DOHH2 (cell line): ENCODE results near the gene FUNDC2.

Experiments
- H3F3A ChIP-seq: fragments of 200-600 bp; sonication (generic), shearing (Covaris generic); 2 replicates; pipeline ENCODE4 v1.6.0; 2016; ENCODE audit warnings: antibody characterized with exemption, mild to moderate bottlenecking; ENCODE audit not compliant: control insufficient read depth, insufficient read depth
- H3K27ac ChIP-seq: fragments of 200-600 bp; sonication (generic); 2 replicates; pipeline ENCODE4 v1.5.1; 2014; ENCODE audit warnings: low read depth, mild to moderate bottlenecking, low read length, moderate library complexity
- H3K27me3 ChIP-seq: fragments of 200-600 bp; sonication (generic); 2 replicates; pipeline ENCODE4 v1.6.1; 2014; ENCODE audit warnings: mild to moderate bottlenecking, low read length, mixed read lengths; ENCODE audit not compliant: control insufficient read depth
- H3K36me3 ChIP-seq: fragments of 200-600 bp; sonication (generic); 2 replicates; pipeline ENCODE4 v1.6.1; 2014; ENCODE audit warnings: mild to moderate bottlenecking, low read length, moderate library complexity, mixed read lengths; ENCODE audit not compliant: control insufficient read depth
- H3K4me1 ChIP-seq: fragments of 200-600 bp; sonication (generic); 2 replicates; pipeline ENCODE4 v1.6.1; 2014; ENCODE audit warnings: mild to moderate bottlenecking, low read length, mixed read lengths; ENCODE audit not compliant: control insufficient read depth
- H3K4me2 ChIP-seq: fragments of 200-600 bp; sonication (generic); 2 replicates; pipeline ENCODE4 v1.6.0; 2014; ENCODE audit warnings: mild to moderate bottlenecking, low read length, moderate library complexity
- H3K4me3 ChIP-seq: fragments of 200-600 bp; sonication (generic); 2 replicates; pipeline ENCODE4 v1.5.1; 2014; ENCODE audit warnings: mild to moderate bottlenecking, low read length, mixed read lengths
- H3K79me2 ChIP-seq: fragments of 200-600 bp; sonication (generic); 2 replicates; pipeline ENCODE4 v1.6.1; 2014; ENCODE audit warnings: mild to moderate bottlenecking, low read length, mixed read lengths; ENCODE audit not compliant: control insufficient read depth
- H3K9me2 ChIP-seq: fragments of 200-600 bp; sonication (generic); replicated peaks from 2 replicates; pipeline ENCODE4 v1.6.1; 2014; ENCODE audit warnings: mild to moderate bottlenecking, low read length, mixed read lengths; ENCODE audit not compliant: control insufficient read depth
- H3K9me3 ChIP-seq: fragments of 200-600 bp; sonication (generic); 2 replicates; pipeline ENCODE4 v1.6.1; 2014; ENCODE audit warnings: antibody characterized with exemption, low read length, mixed read lengths; ENCODE audit not compliant: control insufficient read depth, insufficient read depth
- H4K20me1 ChIP-seq: fragments of 200-600 bp; sonication (generic); 2 replicates; pipeline ENCODE4 v1.6.0; 2014; ENCODE audit warnings: low read depth, mild to moderate bottlenecking, antibody characterized with exemption, low read length, moderate library complexity; ENCODE audit not compliant: control insufficient read depth, insufficient read depth
- EZH2phosphoT487 ChIP-seq: fragments of 200-600 bp; sonication (generic); IDR thresholded peaks from 2 replicates; pipeline ENCODE4 v1.6.1; 2017; ENCODE audit warnings: borderline replicate concordance, mild to moderate bottlenecking, antibody characterized with exemption, low read length, moderate library complexity, mixed read lengths
- TF ChIP-seq, protein P1 (sequence below): fragments of 200-600 bp; sonication (generic); IDR thresholded peaks from one replicate; pipeline ENCODE4 v1.5.1; 2014; ENCODE audit warnings: antibody characterized with exemption, mild to moderate bottlenecking, low read depth, low read length; ENCODE audit not compliant: poor library complexity, severe bottlenecking

The FUNDC2 gene

DNA sequence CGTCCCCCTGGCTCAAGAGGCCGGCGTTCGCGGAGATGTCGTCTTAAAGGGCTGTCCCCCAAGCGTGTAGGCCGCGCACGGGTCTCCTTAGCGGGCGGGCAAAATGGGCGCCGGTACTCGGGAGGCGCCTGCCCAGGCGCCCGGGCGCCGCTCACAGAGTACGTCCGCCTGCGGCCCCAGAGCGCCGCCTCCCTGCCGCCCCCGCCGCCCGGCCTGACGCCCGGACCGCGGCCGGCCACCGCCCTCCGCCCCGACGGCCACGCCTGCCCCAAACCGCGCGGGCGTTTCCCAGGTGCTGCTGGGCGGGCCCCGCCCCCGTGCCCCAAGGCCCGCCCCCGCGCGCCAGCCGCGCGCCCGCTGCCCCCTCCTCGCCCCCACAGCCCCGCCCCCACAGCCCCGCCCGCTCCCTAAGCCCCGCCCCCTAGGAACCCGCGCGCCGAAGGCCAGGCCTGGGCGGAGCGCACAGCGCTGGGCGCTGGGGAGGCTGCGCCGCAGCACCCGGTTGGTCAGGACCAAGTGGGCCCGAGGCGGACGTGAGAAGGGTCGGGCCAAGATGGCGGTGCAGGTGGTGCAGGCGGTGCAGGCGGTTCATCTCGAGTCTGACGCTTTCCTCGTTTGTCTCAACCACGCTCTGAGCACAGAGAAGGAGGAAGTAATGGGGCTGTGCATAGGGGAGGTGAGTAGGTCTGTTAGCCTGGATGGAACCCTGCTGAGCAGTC, 44.5 kb downstream of the FUNDC2 start, which contains the start of the genes BRCC3, CMC4 and MTCP1:
Gene BRCC3 (plus strand): TSS at position 534 of the 719 bp plus-strand sequence. CDS start 20 bp downstream, at position 554.
Gene CMC4 (minus strand): TSS at position 162 of the 719 bp plus-strand sequence. CDS start 7,113 bp downstream, outside the sequence.
Gene MTCP1 (minus strand): TSS at position 162 of the 719 bp plus-strand sequence. CDS start 5,126 bp downstream, outside the sequence.
- Histone ChIP-seq H3K36me3 (peaks cover 47% of the 10 kb centered on the region), H3K4me1 (peaks cover 37% of the 10 kb centered on the region), H3K4me2 (peak within 1 kb of the TSS; percentile 80), H3K4me3 (peak within 1 kb of the TSS; percentile 94), H3F3A (no peaks in the 10 kb centered on the region), H3K27ac (peak within 1 kb of the TSS; percentile 71), H3K27me3 (no peaks in the 10 kb centered on the region), H4K20me1 (no peaks in the 10 kb centered on the region), H3K9me2 (no peaks in the 10 kb centered on the region), H3K9me3 (no peaks in the 10 kb centered on the region), H3K79me2 (peaks cover 81% of the 10 kb centered on the region)
- TF ChIP-seq, protein P1, sequence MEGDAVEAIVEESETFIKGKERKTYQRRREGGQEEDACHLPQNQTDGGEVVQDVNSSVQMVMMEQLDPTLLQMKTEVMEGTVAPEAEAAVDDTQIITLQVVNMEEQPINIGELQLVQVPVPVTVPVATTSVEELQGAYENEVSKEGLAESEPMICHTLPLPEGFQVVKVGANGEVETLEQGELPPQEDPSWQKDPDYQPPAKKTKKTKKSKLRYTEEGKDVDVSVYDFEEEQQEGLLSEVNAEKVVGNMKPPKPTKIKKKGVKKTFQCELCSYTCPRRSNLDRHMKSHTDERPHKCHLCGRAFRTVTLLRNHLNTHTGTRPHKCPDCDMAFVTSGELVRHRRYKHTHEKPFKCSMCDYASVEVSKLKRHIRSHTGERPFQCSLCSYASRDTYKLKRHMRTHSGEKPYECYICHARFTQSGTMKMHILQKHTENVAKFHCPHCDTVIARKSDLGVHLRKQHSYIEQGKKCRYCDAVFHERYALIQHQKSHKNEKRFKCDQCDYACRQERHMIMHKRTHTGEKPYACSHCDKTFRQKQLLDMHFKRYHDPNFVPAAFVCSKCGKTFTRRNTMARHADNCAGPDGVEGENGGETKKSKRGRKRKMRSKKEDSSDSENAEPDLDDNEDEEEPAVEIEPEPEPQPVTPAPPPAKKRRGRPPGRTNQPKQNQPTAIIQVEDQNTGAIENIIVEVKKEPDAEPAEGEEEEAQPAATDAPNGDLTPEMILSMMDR: no peak
- TF ChIP-seq EZH2phosphoT487: no peak

DNA sequence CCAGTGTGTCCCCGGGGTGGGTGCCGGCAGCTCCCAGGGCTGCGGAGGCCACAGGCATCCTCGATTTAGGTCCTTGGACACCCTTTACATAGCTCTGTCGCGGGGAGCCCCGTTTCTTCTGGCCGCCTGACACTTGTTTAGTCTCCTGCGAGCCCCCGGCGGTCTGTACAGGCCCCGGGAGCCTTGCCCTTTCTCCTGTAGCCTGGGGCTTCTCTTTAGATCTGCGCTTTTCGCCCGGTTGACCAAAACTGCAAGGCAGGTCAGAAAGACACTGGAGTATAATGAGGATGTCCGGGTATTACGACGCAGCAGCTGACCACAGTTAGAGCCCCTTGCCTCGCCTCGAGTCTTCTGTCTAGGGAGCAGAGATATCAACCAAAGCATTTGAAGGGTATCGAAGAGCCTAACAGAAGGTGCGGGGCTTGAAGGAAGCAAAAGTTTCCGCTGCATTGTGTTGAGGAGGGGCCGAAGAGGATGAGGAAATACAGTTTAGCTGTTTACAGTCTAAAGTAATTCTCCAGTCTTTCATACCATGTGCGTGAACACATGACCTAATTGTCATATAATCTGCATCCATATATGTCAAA, 45.1 kb downstream of the FUNDC2 start:
- no peaks in the 10 kb centered on the region for H3F3A ChIP-seq
- H3K27me3 ChIP-seq: no peaks in the 10 kb centered on the region
- peaks cover 52% of the 10 kb centered on the region for H3K36me3 ChIP-seq
- H3K9me3 ChIP-seq: no peaks in the 10 kb centered on the region
- TF ChIP-seq EZH2phosphoT487: no peak
- TF ChIP-seq, protein P1: no peak
- H3K27ac ChIP-seq: peak overlapping the region; percentile 71
- H3K4me2 ChIP-seq: peak overlapping the region; percentile 80
- peaks cover 37% of the 10 kb centered on the region for H3K4me1 ChIP-seq
- peak overlapping the region; percentile 92 for H3K4me3 ChIP-seq
- no peaks in the 10 kb centered on the region for H3K9me2 ChIP-seq
- H4K20me1 ChIP-seq: no peaks in the 10 kb centered on the region
- peaks cover 75% of the 10 kb centered on the region for H3K79me2 ChIP-seq

DNA sequence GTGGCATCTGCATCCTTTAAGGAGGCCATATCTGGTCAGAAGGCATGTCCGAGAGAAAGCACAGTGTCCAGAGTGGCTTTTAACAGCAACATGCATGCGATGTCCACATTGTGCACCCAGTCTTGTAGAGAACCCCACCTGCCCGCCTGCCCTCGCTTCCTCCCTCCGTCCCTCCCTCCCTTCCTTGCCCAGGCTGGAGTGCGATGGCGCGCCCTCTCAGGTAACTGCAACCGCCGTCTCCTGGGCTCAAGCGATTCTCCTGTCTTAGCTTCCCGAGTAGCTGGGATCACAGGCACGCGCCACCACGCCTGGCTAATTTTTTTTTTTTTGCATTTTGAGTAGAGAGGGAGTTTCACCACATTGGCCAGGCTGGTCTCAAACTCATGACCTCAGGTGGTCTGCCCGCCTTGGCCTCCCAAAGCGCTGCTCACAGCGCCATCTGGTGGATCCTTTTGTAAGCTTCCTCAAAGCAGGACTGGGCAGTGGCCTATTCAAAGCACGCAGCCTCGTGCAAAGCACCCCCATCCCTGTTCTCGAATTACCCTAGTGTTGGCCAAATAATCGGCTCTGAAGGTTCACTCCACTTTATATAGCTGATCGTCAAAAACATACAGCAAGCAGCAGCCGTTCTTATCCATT, 59.7 kb downstream of the FUNDC2 start:
- Histone ChIP-seq H3K9me3 (no peaks in the 10 kb centered on the region), H3K27me3 (no peaks in the 10 kb centered on the region), H3K79me2 (no peaks in the 10 kb centered on the region), H3F3A (no peaks in the 10 kb centered on the region), H3K9me2 (no peaks in the 10 kb centered on the region), H3K4me1 (no peaks in the 10 kb centered on the region), H3K4me2 (no peak overlapping the region), H3K27ac (no peak overlapping the region), H4K20me1 (no peaks in the 10 kb centered on the region), H3K4me3 (no peak overlapping the region), H3K36me3 (peaks cover 32% of the 10 kb centered on the region)
- no peak for TF ChIP-seq EZH2phosphoT487
- TF ChIP-seq, protein P1: peak; percentile 52
